HAP-1 (cell line): ENCODE measurements around the gene TRIM28.

ENCODE experiments used
- DNase-seq, 2 experiments: peaks; one replicate each; pipeline ENCODE4 v3.0.0-alpha.2; 2016 to 2020; ENCODE audit warnings: low spot score in 2 of 2
- H3K27me3 ChIP-seq: fragments of 250-450 bp; sonication (Bioruptor Pico); 2 replicates; pipeline ENCODE4 v1.5.1; 2020; ENCODE audit warnings: low read depth, mild to moderate bottlenecking, moderate library complexity
- H3K36me3 ChIP-seq: fragments of 250-450 bp; sonication (Bioruptor Pico); replicated peaks from 2 replicates; pipeline ENCODE4 v1.5.1; 2020; ENCODE audit warnings: mild to moderate bottlenecking
- H3K4me1 ChIP-seq: fragments of 250-450 bp; sonication (Bioruptor Pico); 2 replicates; pipeline ENCODE4 v1.5.1; 2020; ENCODE audit warnings: mild to moderate bottlenecking
- H3K4me3 ChIP-seq: fragments of 250-450 bp; sonication (Bioruptor Pico); 2 replicates; pipeline ENCODE4 v1.5.1; 2020; ENCODE audit warnings: mild to moderate bottlenecking, moderate library complexity
- H3K9me3 ChIP-seq: fragments of 250-450 bp; sonication (Bioruptor Pico); 2 replicates; pipeline ENCODE4 v1.5.1; 2020; ENCODE audit warnings: mild to moderate bottlenecking, moderate library complexity
- in situ Hi-C: fragments of 300-500 bp; cut with MboI; formaldehyde crosslinking; loops from 3 replicates; pipeline ENCODE4 v1.14.3; 2020; ENCODE audit warnings: low sequenced_read_pairs, inconsistent platforms, mixed read lengths

TRIM28 gene

DNA sequence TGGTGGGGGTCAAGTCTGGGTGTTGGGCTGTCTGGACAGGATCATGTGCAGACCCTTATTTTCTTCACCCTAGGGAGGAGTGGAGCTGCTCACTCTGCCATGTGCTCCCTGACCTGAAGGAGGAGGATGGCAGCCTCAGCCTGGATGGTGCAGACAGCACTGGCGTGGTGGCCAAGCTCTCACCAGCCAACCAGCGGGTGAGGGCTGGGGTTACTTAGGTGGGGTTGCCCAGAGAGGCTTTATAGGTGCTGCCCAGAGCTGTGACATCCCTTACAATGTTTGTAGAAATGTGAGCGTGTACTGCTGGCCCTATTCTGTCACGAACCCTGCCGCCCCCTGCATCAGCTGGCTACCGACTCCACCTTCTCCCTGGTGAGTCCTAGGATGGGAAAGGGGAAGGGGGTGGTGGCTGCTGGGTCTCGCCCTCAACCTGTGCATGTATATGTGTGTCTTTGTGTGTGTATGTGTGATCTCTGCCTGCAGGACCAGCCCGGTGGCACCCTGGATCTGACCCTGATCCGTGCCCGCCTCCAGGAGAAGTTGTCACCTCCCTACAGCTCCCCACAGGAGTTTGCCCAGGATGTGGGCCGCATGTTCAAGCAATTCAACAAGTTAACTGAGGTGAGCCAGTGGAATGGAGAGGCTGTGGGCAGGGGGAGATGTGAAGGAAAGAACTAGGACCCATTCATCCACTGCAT is 5.9 kb downstream of the TRIM28 start:
- in situ Hi-C loops = no loop called here
- Histone ChIP-seq H3K36me3 (peaks cover 77% of the 10 kb centered on the region), H3K9me3 (no peaks in the 10 kb centered on the region), H3K4me1 (peaks cover 13% of the 10 kb centered on the region), H3K4me3 (no peak overlapping the region), H3K27me3 (no peaks in the 10 kb centered on the region)
- DNase-seq = no peak

GRCh38 chr19:58550362-58551122 is 6.7 kb downstream of the TRIM28 start:
- H3K4me3 ChIP-seq = no peak overlapping the region

GRCh38 chr19:58551123-58551497 is 7.2 kb downstream of the TRIM28 start:
- H3K4me1 ChIP-seq = peaks cover 15% of the 10 kb centered on the region
- no peak for DNase-seq
- in situ Hi-C loops = no loop called here
- H3K4me3 ChIP-seq = no peak overlapping the region
- H3K9me3 ChIP-seq = no peaks in the 10 kb centered on the region
- peaks cover 73% of the 10 kb centered on the region for H3K36me3 ChIP-seq
- no peaks in the 10 kb centered on the region for H3K27me3 ChIP-seq

More at GRCh38 chr19:58550362-58551122, 6.7 kb downstream of the TRIM28 start:
- H3K36me3 ChIP-seq = peaks cover 75% of the 10 kb centered on the region
- no peaks in the 10 kb centered on the region for H3K27me3 ChIP-seq
- in situ Hi-C loops = no loop called here
- H3K9me3 ChIP-seq = no peaks in the 10 kb centered on the region
- H3K4me1 ChIP-seq = peaks cover 17% of the 10 kb centered on the region
- DNase-seq = no peak

DNA sequence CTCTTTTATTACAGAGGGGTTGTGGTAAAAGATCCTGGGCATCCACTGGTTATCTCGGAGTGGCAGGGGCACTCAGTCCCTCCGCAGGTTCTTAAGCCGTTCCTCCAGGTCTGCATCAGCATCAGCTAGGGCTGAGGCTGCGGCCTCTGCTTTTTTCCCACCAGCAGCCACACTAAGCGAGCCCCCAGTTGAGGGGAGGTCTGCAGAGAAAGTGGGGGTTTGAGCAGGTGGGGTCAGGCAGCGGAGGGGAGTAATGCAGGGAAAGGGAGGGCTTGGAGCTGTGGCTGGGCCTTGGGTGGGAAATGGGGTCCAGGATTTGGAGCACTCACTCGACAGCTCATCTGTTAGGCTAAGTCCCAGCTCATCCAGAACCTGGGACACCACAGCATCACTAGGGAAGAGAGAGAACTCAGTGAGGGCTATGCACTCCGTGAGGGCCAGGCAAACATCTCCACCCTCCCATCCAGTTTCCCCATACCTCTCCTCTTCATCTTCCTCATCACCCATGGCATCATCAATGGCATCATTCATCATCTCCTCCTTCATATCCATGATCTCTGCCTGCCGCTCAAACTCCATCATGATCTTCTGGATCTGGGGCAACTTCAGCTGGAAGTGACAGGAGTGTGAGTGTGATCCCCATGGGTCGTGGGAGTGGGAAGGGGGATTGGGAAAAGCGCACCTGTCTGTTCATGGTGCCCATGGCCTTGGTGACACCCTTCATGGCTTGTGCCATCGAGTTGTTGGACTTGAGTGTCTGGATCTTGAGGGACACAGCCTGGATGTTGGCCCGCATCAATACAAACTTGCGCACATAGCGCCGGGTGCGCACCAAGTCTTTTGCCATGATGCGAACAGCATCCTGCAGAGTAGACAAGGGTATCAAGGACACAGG is 8.0 kb downstream of the TRIM28 start:
- in situ Hi-C loops = no loop called here
- DNase-seq = peak in 1 of 2 experiments; percentile 9
- Histone ChIP-seq H3K9me3 (no peaks in the 10 kb centered on the region), H3K27me3 (no peaks in the 10 kb centered on the region), H3K36me3 (peaks cover 73% of the 10 kb centered on the region), H3K4me1 (peaks cover 10% of the 10 kb centered on the region; the same call in 1 of the 2 replicates), H3K4me3 (no peak overlapping the region)

GRCh38 chr19:58552655-58553054 is 8.8 kb downstream of the TRIM28 start:
- Histone ChIP-seq H3K9me3 (no peaks in the 10 kb centered on the region), H3K4me3 (no peak overlapping the region), H3K4me1 (peaks cover 10% of the 10 kb centered on the region; the same call in 1 of the 2 replicates), H3K36me3 (peaks cover 70% of the 10 kb centered on the region), H3K27me3 (no peaks in the 10 kb centered on the region)
- no peak for DNase-seq
- in situ Hi-C loops = no loop called here

- Histone ChIP-seq H3K27me3 (no peaks in the 10 kb centered on the region), H3K9me3 (no peaks in the 10 kb centered on the region), H3K4me1 (peaks cover 10% of the 10 kb centered on the region; the same call in 1 of the 2 replicates), H3K36me3 (peaks cover 61% of the 10 kb centered on the region), H3K4me3 (peak overlapping the region; percentile 60)
- DNase-seq = peak in 1 of 2 experiments; percentile 49
- in situ Hi-C loops = no loop called here
Measured at GRCh38 chr19:58553799-58554493, 10.1 kb downstream of the TRIM28 start.

DNA sequence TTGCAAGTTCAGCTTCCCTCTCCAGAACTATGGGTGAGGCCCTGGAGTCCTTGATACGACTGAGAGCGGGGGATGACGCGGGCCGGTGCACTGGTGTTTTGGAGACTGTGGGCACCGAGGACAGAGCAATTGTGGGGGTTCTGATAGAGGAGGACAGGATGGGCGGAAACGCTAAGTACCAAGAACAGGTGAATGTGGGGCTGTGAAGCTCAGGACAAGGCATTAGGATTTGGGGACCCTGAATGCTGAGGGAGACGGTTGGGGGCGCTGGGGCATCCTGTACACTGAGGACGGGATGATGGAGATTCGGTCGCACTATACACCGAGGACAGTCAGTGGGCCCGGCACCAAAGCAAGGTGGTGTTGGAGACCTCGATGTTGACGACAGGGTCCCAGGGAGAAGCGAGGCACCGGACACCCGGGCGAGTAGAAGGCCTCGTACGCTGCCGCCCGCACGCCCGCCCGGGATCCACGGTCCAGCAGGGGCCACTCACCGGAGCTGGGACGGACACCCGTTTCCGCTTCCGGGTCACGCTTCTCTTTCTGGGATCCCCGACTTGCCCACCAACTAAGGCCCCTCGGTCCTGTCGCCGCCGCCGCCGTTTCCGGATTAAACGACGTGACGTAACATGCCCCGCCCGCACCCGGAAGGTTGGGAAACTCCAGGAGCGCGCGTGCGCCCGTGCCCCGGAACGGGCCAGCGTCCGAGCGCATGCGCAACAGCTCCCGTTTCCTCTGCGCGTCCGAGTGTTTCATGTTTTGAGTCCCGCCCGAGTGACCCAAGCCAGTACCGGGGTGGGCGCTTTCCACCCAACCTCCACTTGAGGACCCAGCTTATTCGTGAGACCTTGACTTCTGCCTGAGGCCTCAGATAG is 10.9 kb downstream of the TRIM28 start, which contains the start of gene CHMP2A:
CHMP2A (minus strand) TSS at position 612 of the 875 bp plus-strand sequence. CDS start 893 bp downstream, outside the sequence.
- peak; percentile 92 to 99 for DNase-seq
- H3K36me3 ChIP-seq = peaks cover 53% of the 10 kb centered on the region
- H3K4me1 ChIP-seq = peaks cover 13% of the 10 kb centered on the region
- H3K4me3 ChIP-seq = peak within 1 kb of the TSS; percentile 60
- no peaks in the 10 kb centered on the region for H3K27me3 ChIP-seq
- no peaks in the 10 kb centered on the region for H3K9me3 ChIP-seq
- in situ Hi-C loops = no loop called here

DNA sequence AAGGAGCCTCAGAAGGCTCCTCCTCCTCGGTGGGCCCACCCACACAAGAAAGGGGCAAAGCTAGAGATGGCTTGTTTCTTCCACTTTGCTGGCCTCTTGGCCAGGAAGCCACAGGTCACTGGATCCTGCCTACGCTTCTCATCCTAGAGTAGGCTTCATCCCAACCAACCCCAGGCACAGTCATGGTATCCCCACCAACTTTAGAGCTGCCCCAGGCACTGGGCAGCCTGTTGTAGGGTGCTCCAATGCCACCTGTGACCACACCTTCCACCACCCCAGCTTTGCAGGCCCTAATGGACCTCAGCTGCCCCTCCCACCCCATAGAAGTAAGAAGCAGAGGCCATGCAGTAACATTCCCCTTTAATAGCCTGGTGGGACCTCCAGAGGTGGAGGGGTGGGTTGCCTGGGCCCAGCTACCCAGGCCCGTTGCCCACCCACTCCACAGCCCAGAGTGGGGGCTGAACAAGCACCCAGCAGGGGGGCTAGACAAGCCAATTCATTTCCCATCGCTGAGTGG is 11.6 kb downstream of the TRIM28 start:
- no peak for DNase-seq

GRCh38 chr19:58555920-58556621 is 12.2 kb downstream of the TRIM28 start:
- DNase-seq = no peak
- in situ Hi-C loops = no loop called here
- peaks cover 15% of the 10 kb centered on the region for H3K4me1 ChIP-seq
- no peaks in the 10 kb centered on the region for H3K9me3 ChIP-seq
- H3K36me3 ChIP-seq = peaks cover 40% of the 10 kb centered on the region
- no peaks in the 10 kb centered on the region for H3K27me3 ChIP-seq
- no peak overlapping the region for H3K4me3 ChIP-seq

More for the DNA sequence above, 11.6 kb downstream of the TRIM28 start:
- Histone ChIP-seq H3K27me3 (no peaks in the 10 kb centered on the region), H3K36me3 (peaks cover 46% of the 10 kb centered on the region), H3K9me3 (no peaks in the 10 kb centered on the region), H3K4me1 (peaks cover 15% of the 10 kb centered on the region), H3K4me3 (peak overlapping the region; percentile 60)
- in situ Hi-C loops = no loop called here

DNA sequence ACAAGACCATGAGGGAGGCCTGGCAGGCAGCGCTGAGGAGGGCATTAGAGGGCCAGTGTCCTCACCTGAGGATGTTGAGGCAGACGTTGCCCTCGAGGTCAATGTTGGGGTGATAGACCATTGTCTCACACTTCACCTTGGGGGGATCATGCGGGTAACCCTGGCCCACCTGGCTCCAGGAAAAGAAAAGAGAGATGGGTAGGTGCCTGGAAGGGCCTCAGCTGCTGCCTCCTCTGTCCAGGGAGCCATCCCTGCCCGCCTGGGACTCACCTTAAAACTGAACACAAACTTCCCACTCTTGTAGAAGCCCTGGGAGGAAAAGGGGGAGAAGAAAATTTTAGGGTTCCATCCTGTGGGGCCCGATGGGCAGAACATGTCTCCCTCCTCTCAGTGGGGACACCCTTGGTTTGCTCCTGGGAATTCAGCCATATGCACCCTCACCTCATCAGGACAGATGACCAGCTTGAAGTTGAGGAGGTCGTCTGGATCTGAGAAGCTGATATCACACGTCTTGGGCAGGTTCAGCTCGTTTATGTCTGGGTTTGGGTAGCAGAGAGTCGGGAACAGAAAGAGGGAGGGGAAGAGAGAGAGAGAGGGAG is 12.9 kb downstream of the TRIM28 start:
- DNase-seq = no peak
- H3K4me3 ChIP-seq = peak overlapping the region; percentile 92
- peaks cover 15% of the 10 kb centered on the region for H3K4me1 ChIP-seq
- H3K36me3 ChIP-seq = peaks cover 39% of the 10 kb centered on the region
- H3K9me3 ChIP-seq = no peaks in the 10 kb centered on the region
- H3K27me3 ChIP-seq = no peaks in the 10 kb centered on the region
- in situ Hi-C loops = no loop called here

DNA sequence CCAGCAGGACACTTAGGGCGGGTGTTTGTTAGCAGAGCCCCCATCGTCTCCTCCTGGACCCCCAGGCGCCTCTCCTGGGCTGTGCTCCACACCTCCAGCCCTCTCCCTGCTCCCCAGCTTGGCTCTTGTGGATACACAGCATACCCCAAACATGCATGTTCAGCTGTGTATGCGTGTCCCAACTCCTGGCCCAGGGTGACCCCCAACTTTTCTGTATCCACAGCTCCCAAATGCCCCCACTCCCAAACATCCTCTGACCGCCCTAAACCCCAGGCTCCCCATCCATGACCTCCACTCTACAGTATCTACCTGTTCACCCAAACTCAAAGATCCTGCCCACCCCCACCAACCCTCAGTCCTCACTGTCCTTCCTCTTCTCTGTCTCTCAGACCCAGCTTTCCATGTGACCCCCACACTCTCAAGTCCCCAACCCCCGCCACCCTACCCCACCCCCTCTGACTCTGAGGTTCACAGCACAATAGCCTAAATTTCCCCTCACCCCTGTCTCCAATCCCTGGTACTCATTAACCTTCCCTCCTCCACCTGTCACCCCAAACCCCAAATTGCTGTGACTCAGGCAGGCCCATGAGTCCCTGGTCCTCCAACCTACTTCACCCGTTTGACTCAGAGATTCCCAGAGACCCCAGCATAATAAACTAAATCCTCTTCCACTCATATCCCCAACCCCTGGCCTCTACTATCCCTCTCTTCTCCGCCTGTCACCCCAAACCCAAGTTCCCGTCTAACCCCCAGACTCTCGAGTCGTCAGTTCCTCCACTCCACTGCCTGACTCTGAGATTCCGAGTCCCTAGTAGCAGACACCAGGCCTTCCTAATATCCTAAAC is 13.6 kb downstream of the TRIM28 start:
- Histone ChIP-seq H3K4me1 (peaks cover 15% of the 10 kb centered on the region), H3K27me3 (no peaks in the 10 kb centered on the region), H3K4me3 (peak overlapping the region; percentile 92), H3K36me3 (peaks cover 32% of the 10 kb centered on the region), H3K9me3 (no peaks in the 10 kb centered on the region)
- DNase-seq = peak in 1 of 2 experiments; percentile 13
- in situ Hi-C loops = no loop called here
